ENCODE results near the gene PLA2G15. TPM values are rescaled to one million over a fixed set of nuclear protein-coding genes. Genes with fewer than 3 reads are reported as not detected.

Gene PLA2G15
- total RNA-seq, 1 donor from 2014 or later, result 25.9 TPM

DNA sequence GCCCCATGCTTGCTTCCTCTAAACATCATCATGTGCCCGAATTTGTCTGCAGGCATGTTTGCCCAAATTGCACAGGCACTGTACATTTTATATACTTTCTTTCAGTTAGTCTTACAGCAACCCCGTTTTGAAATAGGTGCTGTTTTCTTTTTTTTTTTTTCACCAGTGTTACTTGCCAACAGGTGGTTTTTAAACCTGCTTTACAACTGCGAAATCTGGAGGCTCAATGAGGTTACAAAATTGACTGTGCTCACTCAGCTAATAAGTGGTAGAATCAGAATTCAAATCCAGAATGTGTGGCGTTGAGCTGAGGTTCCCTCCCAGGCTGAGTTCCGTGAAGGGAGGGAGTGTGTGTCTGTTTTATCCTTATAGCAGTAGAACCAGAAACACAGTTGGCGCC is 5.8 kb downstream of the PLA2G15 start:
- no peaks in the 10 kb centered on the region for H3K9me3 Mint-ChIP-seq (ENCODE audit: unreplicated experiment)
- peaks cover 13% of the 10 kb centered on the region for H3K4me1 Mint-ChIP-seq (ENCODE audit: unreplicated experiment)
- no peaks in the 10 kb centered on the region for H3K27me3 Mint-ChIP-seq (ENCODE audit: unreplicated experiment)
- no peak overlapping the region for H3K4me3 Mint-ChIP-seq (ENCODE audit: unreplicated experiment)
- no peak for DNase-seq (ENCODE audit: extremely low spot score, unreplicated experiment)
- TF ChIP-seq, protein P1, sequence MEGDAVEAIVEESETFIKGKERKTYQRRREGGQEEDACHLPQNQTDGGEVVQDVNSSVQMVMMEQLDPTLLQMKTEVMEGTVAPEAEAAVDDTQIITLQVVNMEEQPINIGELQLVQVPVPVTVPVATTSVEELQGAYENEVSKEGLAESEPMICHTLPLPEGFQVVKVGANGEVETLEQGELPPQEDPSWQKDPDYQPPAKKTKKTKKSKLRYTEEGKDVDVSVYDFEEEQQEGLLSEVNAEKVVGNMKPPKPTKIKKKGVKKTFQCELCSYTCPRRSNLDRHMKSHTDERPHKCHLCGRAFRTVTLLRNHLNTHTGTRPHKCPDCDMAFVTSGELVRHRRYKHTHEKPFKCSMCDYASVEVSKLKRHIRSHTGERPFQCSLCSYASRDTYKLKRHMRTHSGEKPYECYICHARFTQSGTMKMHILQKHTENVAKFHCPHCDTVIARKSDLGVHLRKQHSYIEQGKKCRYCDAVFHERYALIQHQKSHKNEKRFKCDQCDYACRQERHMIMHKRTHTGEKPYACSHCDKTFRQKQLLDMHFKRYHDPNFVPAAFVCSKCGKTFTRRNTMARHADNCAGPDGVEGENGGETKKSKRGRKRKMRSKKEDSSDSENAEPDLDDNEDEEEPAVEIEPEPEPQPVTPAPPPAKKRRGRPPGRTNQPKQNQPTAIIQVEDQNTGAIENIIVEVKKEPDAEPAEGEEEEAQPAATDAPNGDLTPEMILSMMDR (IDR thresholded peaks at IDR 0.05), result no peak
- peaks cover 18% of the 10 kb centered on the region for H3K36me3 Mint-ChIP-seq (ENCODE audit: unreplicated experiment)
- H3K27ac Mint-ChIP-seq (ENCODE audit: unreplicated experiment), result no peak overlapping the region

DNA sequence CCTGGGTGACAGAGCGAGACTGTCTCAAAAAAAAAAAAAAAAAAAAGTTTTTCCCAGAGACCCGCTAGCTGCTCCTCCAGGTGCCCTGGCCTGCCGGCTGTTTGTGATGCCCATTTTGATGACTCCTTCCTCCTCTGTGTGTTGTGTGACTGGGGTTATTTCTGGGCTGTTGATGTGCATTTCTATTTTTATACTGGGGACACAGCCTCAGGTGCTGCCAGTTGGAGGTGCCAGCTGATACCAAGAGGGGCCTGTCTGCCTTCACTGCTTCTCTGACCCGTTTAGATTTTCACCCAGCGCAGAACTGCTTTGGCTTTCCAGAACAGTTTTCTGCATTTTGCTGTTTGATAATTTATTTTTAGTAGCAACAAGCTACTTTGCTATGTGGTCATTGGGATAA is 6.7 kb downstream of the PLA2G15 start:
- Mint-ChIP-seq H3K9me3 (ENCODE audit: unreplicated experiment) (no peaks in the 10 kb centered on the region), H3K36me3 (ENCODE audit: unreplicated experiment) (peaks cover 18% of the 10 kb centered on the region), H3K27ac (ENCODE audit: unreplicated experiment) (no peak overlapping the region), H3K27me3 (ENCODE audit: unreplicated experiment) (no peaks in the 10 kb centered on the region), H3K4me1 (ENCODE audit: unreplicated experiment) (peaks cover 6% of the 10 kb centered on the region), H3K4me3 (ENCODE audit: unreplicated experiment) (no peak overlapping the region)
- TF ChIP-seq, protein P1 (IDR thresholded peaks at IDR 0.05), result no peak
- no peak for DNase-seq (ENCODE audit: extremely low spot score, unreplicated experiment)

DNA sequence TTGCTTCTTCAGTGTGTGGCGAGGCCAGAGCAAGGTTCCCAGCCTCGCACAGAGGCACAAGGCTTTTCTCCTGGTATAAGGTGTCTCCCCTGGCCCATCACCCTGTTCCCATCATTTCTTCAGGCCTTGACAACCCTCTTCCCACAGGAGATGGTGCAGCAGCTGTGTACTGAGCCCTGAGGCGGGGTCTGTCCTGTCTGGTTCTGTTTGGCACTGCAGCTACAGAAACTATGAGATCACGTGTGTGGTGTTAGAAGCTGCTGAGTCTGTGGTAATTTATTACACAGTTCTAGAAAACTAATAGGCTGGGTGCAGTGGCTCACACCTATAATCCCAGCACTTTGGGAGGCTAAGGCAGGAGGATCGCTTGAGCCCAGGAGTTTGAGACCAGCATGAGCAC is 7.2 kb downstream of the PLA2G15 start:
- no peak for DNase-seq (ENCODE audit: extremely low spot score, unreplicated experiment)
- Mint-ChIP-seq H3K4me3 (ENCODE audit: unreplicated experiment) (no peak overlapping the region), H3K27ac (ENCODE audit: unreplicated experiment) (no peak overlapping the region), H3K27me3 (ENCODE audit: unreplicated experiment) (no peaks in the 10 kb centered on the region), H3K4me1 (ENCODE audit: unreplicated experiment) (peaks cover 6% of the 10 kb centered on the region), H3K9me3 (ENCODE audit: unreplicated experiment) (no peaks in the 10 kb centered on the region), H3K36me3 (ENCODE audit: unreplicated experiment) (peaks cover 18% of the 10 kb centered on the region)
- TF ChIP-seq, protein P1 (IDR thresholded peaks at IDR 0.05), result no peak

DNA sequence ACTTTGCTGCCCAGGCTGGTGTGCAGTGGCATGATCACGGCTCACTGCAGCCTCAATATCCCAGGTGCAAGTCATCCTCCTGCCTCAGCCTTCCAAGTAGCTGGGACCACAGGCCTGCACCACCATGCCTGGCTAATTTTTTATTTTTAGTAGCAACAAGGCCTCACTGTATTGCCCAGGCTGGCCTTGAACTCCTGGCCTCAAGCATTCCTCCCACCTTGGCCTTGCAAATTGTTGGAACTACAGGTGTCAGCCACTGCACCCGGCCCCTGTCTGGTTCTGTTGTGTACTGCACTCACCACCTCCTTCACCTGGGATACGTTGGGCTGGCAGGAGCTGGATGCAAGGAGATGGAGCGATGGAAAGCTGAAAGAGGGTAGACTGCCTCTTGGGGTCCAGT is 8.5 kb downstream of the PLA2G15 start:
- Mint-ChIP-seq H3K27me3 (ENCODE audit: unreplicated experiment) (no peaks in the 10 kb centered on the region), H3K9me3 (ENCODE audit: unreplicated experiment) (no peaks in the 10 kb centered on the region), H3K4me3 (ENCODE audit: unreplicated experiment) (no peak overlapping the region), H3K4me1 (ENCODE audit: unreplicated experiment) (peaks cover 19% of the 10 kb centered on the region), H3K36me3 (ENCODE audit: unreplicated experiment) (peaks cover 18% of the 10 kb centered on the region), H3K27ac (ENCODE audit: unreplicated experiment) (no peak overlapping the region)
- TF ChIP-seq, protein P1 (IDR thresholded peaks at IDR 0.05), result no peak
- no peak for DNase-seq (ENCODE audit: extremely low spot score, unreplicated experiment)

DNA sequence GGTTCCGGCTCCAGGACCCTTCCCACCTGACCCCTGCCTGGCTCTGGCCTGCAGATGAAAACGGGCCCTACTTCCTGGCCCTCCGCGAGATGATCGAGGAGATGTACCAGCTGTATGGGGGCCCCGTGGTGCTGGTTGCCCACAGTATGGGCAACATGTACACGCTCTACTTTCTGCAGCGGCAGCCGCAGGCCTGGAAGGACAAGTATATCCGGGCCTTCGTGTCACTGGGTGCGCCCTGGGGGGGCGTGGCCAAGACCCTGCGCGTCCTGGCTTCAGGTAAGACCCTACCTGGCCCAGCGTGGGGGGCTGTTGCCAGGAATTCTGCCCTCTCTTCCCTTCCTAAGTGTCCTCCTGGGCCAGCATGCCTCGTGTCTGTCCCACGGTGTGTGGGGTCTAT is 10.5 kb downstream of the PLA2G15 start:
- H3K36me3 Mint-ChIP-seq (ENCODE audit: unreplicated experiment), result peaks cover 17% of the 10 kb centered on the region
- H3K27ac Mint-ChIP-seq (ENCODE audit: unreplicated experiment), result no peak overlapping the region
- TF ChIP-seq, protein P1 (IDR thresholded peaks at IDR 0.05), result no peak
- H3K4me1 Mint-ChIP-seq (ENCODE audit: unreplicated experiment), result peaks cover 21% of the 10 kb centered on the region
- no peaks in the 10 kb centered on the region for H3K27me3 Mint-ChIP-seq (ENCODE audit: unreplicated experiment)
- H3K4me3 Mint-ChIP-seq (ENCODE audit: unreplicated experiment), result no peak overlapping the region
- H3K9me3 Mint-ChIP-seq (ENCODE audit: unreplicated experiment), result no peaks in the 10 kb centered on the region
- no peak for DNase-seq (ENCODE audit: extremely low spot score, unreplicated experiment)
